Right atrium auricular region (tissue), 2 donors: ENCODE results near the gene DNAH8. TPM values are rescaled to one million over a fixed set of nuclear protein-coding genes. Genes with fewer than 3 reads are reported as not detected.

ENCODE experiments used
- DNase-seq: peaks from one replicate; pipeline ENCODE4 v3.0.0-alpha.2; 2019; ENCODE audit warnings: low spot score
- H3K27ac ChIP-seq, 2 donors: fragments of 200-600 bp; sonication (generic); 1 replicate in 1 of 2; 2 replicates in 1 of 2; pipeline ENCODE4 v1.5.1; 2016 to 2019
- H3K27me3 ChIP-seq, 2 donors: fragments of 200-600 bp; sonication (generic); one replicate each; pipeline versions ENCODE4 v1.5.1 to v1.6.0; 2017 to 2019
- H3K36me3 ChIP-seq: fragments of 200-600 bp; sonication (generic); one replicate; pipeline ENCODE4 v1.5.1; 2016
- H3K4me1 ChIP-seq, 2 donors: fragments of 200-600 bp; sonication (generic); one replicate each; pipeline versions ENCODE4 v1.5.1 to v1.6.0; 2017 to 2019
- H3K4me3 ChIP-seq, 2 donors: fragments of 200-600 bp; sonication (generic); 1 replicate in 1 of 2; 2 replicates in 1 of 2; pipeline ENCODE4 v1.5.1; 2017 to 2019; ENCODE audit warnings: mild to moderate bottlenecking in 1 of 2, moderate library complexity in 1 of 2
- H3K9me3 ChIP-seq, 2 donors: fragments of 200-600 bp; sonication (generic); one replicate each; pipeline ENCODE4 v1.5.1; 2019
- total RNA-seq, 2 donors: library from RNA; depleted of rRNA; stranded (reverse); fragments of >200 nt; gene quantifications; one replicate each; pipeline ENCODE4 v1.1.0, GENCODE V29; 2016
- TF ChIP-seq, protein P1 (sequence below), 2 donors: fragments of 200-600 bp; sonication (generic); IDR thresholded peaks; one replicate each; pipeline ENCODE4 v1.5.1; 2019; ENCODE audit warnings: antibody characterized with exemption in 2 of 2

Gene DNAH8
- total RNA-seq, 2 donors from 2014 or later: 0.04 TPM; not detected in 1

DNA sequence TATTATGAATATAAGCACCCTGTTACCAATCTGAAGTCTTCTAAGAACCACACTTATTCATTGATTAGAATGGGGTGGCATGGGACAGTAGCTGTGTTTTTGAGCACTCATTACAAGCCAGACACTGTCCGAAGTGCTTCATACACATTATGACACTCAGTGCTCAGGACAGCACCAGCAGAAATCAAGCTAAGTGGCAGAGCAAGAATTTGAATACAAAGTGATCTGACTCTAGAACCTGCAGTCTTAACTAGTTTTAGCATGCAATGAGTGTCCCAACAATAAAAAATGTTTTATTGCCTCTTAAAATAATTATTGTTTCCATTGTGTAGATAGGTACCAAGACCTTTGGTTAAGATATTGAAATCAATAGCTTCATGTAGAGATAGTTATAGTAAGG lies 294.4 kb downstream of the DNAH8 start:
- Histone ChIP-seq H3K27ac (no peak overlapping the region), H3K36me3 (no peaks in the 10 kb centered on the region), H3K27me3 (no peaks in the 10 kb centered on the region), H3K4me3 (no peak overlapping the region), H3K4me1 (no peaks in the 10 kb centered on the region), H3K9me3 (no peaks in the 10 kb centered on the region)
- DNase-seq: no peak
- TF ChIP-seq, protein P1, sequence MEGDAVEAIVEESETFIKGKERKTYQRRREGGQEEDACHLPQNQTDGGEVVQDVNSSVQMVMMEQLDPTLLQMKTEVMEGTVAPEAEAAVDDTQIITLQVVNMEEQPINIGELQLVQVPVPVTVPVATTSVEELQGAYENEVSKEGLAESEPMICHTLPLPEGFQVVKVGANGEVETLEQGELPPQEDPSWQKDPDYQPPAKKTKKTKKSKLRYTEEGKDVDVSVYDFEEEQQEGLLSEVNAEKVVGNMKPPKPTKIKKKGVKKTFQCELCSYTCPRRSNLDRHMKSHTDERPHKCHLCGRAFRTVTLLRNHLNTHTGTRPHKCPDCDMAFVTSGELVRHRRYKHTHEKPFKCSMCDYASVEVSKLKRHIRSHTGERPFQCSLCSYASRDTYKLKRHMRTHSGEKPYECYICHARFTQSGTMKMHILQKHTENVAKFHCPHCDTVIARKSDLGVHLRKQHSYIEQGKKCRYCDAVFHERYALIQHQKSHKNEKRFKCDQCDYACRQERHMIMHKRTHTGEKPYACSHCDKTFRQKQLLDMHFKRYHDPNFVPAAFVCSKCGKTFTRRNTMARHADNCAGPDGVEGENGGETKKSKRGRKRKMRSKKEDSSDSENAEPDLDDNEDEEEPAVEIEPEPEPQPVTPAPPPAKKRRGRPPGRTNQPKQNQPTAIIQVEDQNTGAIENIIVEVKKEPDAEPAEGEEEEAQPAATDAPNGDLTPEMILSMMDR (IDR thresholded peaks at IDR 0.05): no peak

DNA sequence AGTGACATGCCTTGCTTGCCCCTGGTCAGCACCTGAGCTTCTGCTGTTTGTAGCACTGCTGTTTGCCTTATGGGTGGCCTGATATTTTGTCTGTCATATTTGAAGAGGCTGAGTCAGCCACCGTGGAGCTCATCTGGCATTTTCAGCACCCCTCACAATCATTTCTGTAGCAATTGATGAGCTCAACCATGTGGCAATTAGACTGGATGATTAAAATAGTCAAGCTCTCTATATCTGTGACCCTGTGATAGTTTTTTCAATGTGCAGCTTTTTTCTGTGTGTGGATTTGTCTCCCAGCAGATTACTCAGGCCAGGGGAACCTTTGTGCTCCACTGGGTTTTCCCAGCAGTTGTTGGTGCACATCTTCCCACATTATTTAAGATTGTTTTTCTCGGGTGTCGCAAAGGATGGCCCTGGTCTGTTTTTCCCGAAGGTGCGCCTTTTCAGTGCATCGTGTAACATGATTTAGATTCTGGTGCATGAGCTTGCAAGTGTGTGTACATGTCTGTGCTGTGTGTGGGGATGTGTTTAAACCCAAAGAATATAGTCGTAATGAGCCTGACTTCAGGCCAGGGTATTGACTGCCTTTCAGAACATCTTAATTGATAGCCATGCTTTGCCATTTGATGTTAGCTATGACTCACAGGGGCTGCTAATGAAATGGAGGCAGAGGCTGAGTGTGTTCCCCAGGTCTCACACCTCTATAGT lies 301.9 kb downstream of the DNAH8 start:
- H3K27ac ChIP-seq: no peak overlapping the region
- TF ChIP-seq, protein P1 (IDR thresholded peaks at IDR 0.05): no peak
- H3K27me3 ChIP-seq: no peaks in the 10 kb centered on the region
- H3K36me3 ChIP-seq: no peaks in the 10 kb centered on the region
- H3K4me1 ChIP-seq: no peaks in the 10 kb centered on the region
- no peaks in the 10 kb centered on the region for H3K9me3 ChIP-seq
- no peak for DNase-seq
- no peak overlapping the region for H3K4me3 ChIP-seq

DNA sequence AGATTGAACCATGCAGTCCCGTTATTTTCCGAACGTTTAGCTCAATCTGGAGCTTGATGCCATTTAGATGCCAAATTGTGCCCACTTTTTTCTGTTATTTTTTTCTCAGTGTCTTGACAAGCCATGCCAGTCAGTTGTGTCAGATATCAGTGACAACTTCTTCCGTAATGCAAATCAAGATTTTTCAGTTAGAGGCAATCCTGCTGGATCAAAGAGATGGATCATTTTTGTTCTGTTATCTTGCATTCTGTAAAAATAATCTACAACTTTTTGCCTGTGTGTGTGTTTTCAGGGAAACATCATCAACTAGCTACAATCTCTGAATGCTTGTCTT lies 302.4 kb downstream of the DNAH8 start:
- H3K4me3 ChIP-seq: no peak overlapping the region
- H3K27me3 ChIP-seq: no peaks in the 10 kb centered on the region
- H3K36me3 ChIP-seq: no peaks in the 10 kb centered on the region
- no peak overlapping the region for H3K27ac ChIP-seq
- no peaks in the 10 kb centered on the region for H3K4me1 ChIP-seq
- no peak for DNase-seq
- TF ChIP-seq, protein P1 (IDR thresholded peaks at IDR 0.05): no peak
- H3K9me3 ChIP-seq: no peaks in the 10 kb centered on the region

DNA sequence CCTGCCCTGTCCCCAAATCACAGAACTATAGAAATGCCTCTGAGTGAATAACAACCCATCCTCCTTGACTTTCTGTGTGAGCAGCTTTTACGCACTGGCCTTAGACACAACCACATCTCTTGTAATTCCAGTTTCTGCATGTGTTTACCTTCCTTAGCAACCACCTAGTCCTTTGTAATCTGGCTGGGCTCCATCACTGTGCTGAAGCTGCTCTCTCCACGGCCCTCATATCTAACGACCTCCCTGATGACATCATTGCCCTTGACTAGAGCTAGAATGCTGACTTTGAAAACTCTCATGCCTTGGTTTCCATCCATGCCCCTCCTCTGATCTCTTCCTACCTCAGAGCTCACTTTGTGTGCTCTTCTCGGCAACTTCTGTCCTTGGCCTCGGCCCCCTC lies 303.0 kb downstream of the DNAH8 start:
- DNase-seq: no peak
- no peaks in the 10 kb centered on the region for H3K36me3 ChIP-seq
- TF ChIP-seq, protein P1 (IDR thresholded peaks at IDR 0.05): no peak
- H3K27ac ChIP-seq: no peak overlapping the region
- H3K4me1 ChIP-seq: no peaks in the 10 kb centered on the region
- H3K27me3 ChIP-seq: no peaks in the 10 kb centered on the region
- H3K9me3 ChIP-seq: no peaks in the 10 kb centered on the region
- no peak overlapping the region for H3K4me3 ChIP-seq

DNA sequence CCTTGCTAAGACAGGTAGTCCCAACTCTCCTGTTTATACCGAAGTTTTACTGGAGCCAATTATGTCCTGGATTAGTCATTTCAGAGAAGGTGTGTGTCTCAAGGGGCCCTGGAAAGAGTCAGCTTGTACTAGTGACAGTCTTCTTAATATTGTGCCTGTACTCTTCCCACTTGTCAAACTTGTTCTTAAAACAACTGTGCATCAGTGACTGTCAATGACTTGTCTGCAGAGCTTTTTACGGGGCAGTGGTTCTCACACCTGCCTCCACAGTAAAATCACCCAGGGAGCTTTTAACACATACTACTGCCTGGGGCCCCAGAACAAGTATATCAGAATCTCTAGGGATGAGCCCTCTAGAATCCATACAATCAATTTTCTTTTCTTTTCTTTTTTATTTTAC lies 305.0 kb downstream of the DNAH8 start:
- DNase-seq: no peak
- Histone ChIP-seq H3K27ac (no peak overlapping the region), H3K4me3 (no peak overlapping the region), H3K9me3 (no peaks in the 10 kb centered on the region), H3K27me3 (no peaks in the 10 kb centered on the region), H3K4me1 (no peaks in the 10 kb centered on the region), H3K36me3 (no peaks in the 10 kb centered on the region)
- TF ChIP-seq, protein P1 (IDR thresholded peaks at IDR 0.05): no peak

DNA sequence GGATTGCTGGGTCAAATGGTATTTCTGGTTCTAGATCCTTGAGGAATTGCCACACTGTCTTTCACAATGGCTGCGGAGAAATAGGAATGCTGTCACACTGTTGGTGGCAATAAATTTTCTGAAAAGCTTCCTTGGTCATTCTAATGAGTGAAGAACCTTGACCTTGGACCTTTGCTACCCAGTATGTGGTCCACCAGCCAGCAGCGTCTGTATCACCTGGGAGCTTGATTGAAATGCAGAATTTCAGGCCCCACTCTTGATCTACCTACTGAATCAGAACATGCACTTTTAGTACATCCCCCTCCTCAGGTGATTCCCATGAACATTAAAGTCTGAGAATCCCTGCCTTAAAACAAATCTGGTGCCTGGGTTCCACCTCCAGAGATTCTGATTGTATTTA lies 305.9 kb downstream of the DNAH8 start:
- no peaks in the 10 kb centered on the region for H3K4me1 ChIP-seq
- no peaks in the 10 kb centered on the region for H3K27me3 ChIP-seq
- H3K9me3 ChIP-seq: no peaks in the 10 kb centered on the region
- H3K27ac ChIP-seq: no peak overlapping the region
- no peak overlapping the region for H3K4me3 ChIP-seq
- TF ChIP-seq, protein P1 (IDR thresholded peaks at IDR 0.05): no peak
- DNase-seq: no peak
- no peaks in the 10 kb centered on the region for H3K36me3 ChIP-seq
